Karpas-422 (cell line): ENCODE results near the gene FAR2. TPM values are rescaled to one million over a fixed set of nuclear protein-coding genes. Genes with fewer than 3 reads are reported as not detected.
"Not testable (repeated sequence)": the region's sequence is repeated elsewhere in the genome, so short reads cannot be mapped to it uniquely, and the experiment has no call there.

ENCODE experiments used
- DNase-seq: peaks from one replicate; pipeline ENCODE4 v3.0.0-alpha.2; 2015
- H2AFZ ChIP-seq: fragments of 200-600 bp; sonication (generic); 2 replicates; pipeline ENCODE4 v1.6.1; 2014; ENCODE audit warnings: antibody characterized with exemption, low read length, mixed read lengths
- H3K27ac ChIP-seq: fragments of 200-600 bp; sonication (generic); 2 replicates; pipeline ENCODE4 v1.5.1; 2014; ENCODE audit warnings: mild to moderate bottlenecking, low read length, moderate library complexity
- H3K27me3 ChIP-seq: fragments of 200-600 bp; sonication (generic); 2 replicates; pipeline ENCODE4 v1.6.1; 2014; ENCODE audit warnings: low read length, mixed read lengths
- H3K36me3 ChIP-seq: fragments of 200-600 bp; sonication (generic); 2 replicates; pipeline ENCODE4 v1.6.1; 2014; ENCODE audit warnings: low read length, mixed read lengths; ENCODE audit not compliant: insufficient read depth
- H3K4me1 ChIP-seq: fragments of 200-600 bp; sonication (generic); 2 replicates; pipeline ENCODE4 v1.6.1; 2014; ENCODE audit warnings: mild to moderate bottlenecking, low read length, mixed read lengths
- H3K4me2 ChIP-seq: fragments of 200-600 bp; sonication (generic); 2 replicates; pipeline ENCODE4 v1.6.1; 2014; ENCODE audit warnings: low read length, low read depth, mild to moderate bottlenecking; ENCODE audit not compliant: poor library complexity, severe bottlenecking
- H3K4me3 ChIP-seq: fragments of 200-600 bp; sonication (generic); 2 replicates; pipeline ENCODE4 v1.5.1; 2014; ENCODE audit warnings: mild to moderate bottlenecking, antibody characterized with exemption, low read length, mixed read lengths
- H3K79me2 ChIP-seq: fragments of 200-600 bp; sonication (generic); 2 replicates; pipeline ENCODE4 v1.6.1; 2014; ENCODE audit warnings: mild to moderate bottlenecking, low read length, mixed read lengths
- H3K9ac ChIP-seq: fragments of 200-600 bp; sonication (generic); 2 replicates; pipeline ENCODE4 v1.6.0; 2014; ENCODE audit warnings: low read length
- H3K9me2 ChIP-seq: fragments of 200-600 bp; sonication (generic), shearing (Covaris generic); replicated peaks from 2 replicates; pipeline ENCODE4 v1.6.0; 2014; ENCODE audit warnings: mild to moderate bottlenecking, low read length, moderate library complexity; ENCODE audit not compliant: insufficient read depth
- H3K9me3 ChIP-seq: fragments of 300-700, 200-600 bp; sonication (generic); 2 replicates; pipeline ENCODE4 v1.6.1; 2014; ENCODE audit warnings: low read length, mixed read lengths
- H4K20me1 ChIP-seq: fragments of 200-600 bp; sonication (generic); 2 replicates; pipeline ENCODE4 v1.6.1; 2014; ENCODE audit warnings: mild to moderate bottlenecking, antibody characterized with exemption, low read length, low read depth; ENCODE audit not compliant: insufficient read depth
- total RNA-seq: library from RNA; depleted of rRNA; stranded (reverse); fragments of >200 nt; shearing (Covaris generic); gene quantifications from 2 replicates; pipeline ENCODE4 v1.2.3, GENCODE V29; 2014; ENCODE audit warnings: low replicate concordance; rRNA removed

Gene FAR2
- total RNA-seq, 1 experiment from 2014 or later = not detected

- no peak overlapping the region for H3K4me2 ChIP-seq
- peaks cover 25% of the 10 kb centered on the region for H3K4me1 ChIP-seq
- H3K79me2 ChIP-seq = peaks cover 90% of the 10 kb centered on the region
- H2AFZ ChIP-seq = no peak overlapping the region
- H3K36me3 ChIP-seq = peaks cover 41% of the 10 kb centered on the region
- no peak overlapping the region for H3K4me3 ChIP-seq
- H3K27ac ChIP-seq = no peak overlapping the region
- no peak for DNase-seq
- no peaks in the 10 kb centered on the region for H3K9me2 ChIP-seq
- no peaks in the 10 kb centered on the region for H3K27me3 ChIP-seq
- no peak overlapping the region for H3K9ac ChIP-seq
- no peaks in the 10 kb centered on the region for H3K9me3 ChIP-seq
- peaks cover 2% of the 10 kb centered on the region; the same call in 1 of the 2 replicates for H4K20me1 ChIP-seq
Measured at GRCh38 chr12:29374913-29375312, 225.8 kb downstream of the FAR2 start.

DNA sequence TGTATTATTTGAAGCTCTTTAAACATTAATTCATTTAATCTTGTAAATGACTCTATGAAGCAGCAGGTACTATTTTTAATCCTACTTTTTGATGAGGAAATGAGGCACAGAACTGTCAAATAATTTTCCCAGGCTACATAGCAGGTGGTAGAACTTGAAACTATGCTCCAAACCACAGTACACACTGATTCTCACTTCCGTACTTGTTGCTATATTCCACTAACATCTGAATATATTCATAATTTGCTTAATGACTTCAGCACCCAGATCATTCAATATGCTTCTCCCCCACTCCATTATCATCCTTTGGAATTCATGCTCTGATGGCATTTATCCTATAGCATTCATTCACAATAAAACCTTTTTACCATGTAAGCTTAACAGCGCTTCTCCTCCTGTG, 227.0 kb downstream of the FAR2 start:
- Histone ChIP-seq H3K36me3 (peaks cover 30% of the 10 kb centered on the region), H3K27me3 (no peaks in the 10 kb centered on the region), H3K9ac (no peak overlapping the region), H2AFZ (no peak overlapping the region), H3K79me2 (peaks cover 95% of the 10 kb centered on the region), H3K4me3 (no peak overlapping the region), H3K27ac (no peak overlapping the region), H3K4me2 (no peak overlapping the region), H3K9me2 (no peaks in the 10 kb centered on the region), H3K4me1 (peaks cover 28% of the 10 kb centered on the region), H4K20me1 (peaks cover 6% of the 10 kb centered on the region), H3K9me3 (no peaks in the 10 kb centered on the region)
- DNase-seq = no peak

- no peaks in the 10 kb centered on the region for H3K9me3 ChIP-seq
- peaks cover 32% of the 10 kb centered on the region for H3K4me1 ChIP-seq
- peaks cover 27% of the 10 kb centered on the region for H3K36me3 ChIP-seq
- peak within 1 kb of the TSS; percentile 98 for H3K9ac ChIP-seq
- peak within 1 kb of the TSS; percentile 98 for H3K4me3 ChIP-seq
- H3K79me2 ChIP-seq = peaks cover 51% of the 10 kb centered on the region
- peak; percentile 99 for DNase-seq
- no peaks in the 10 kb centered on the region for H3K9me2 ChIP-seq
- H3K27me3 ChIP-seq = no peaks in the 10 kb centered on the region
- H3K27ac ChIP-seq = peak within 1 kb of the TSS; percentile 82
- H4K20me1 ChIP-seq = peaks cover 6% of the 10 kb centered on the region
- peak within 1 kb of the TSS; percentile 97 for H2AFZ ChIP-seq
- H3K4me2 ChIP-seq = peak within 1 kb of the TSS; percentile 98
Measured at GRCh38 chr12:29380536-29381523, 231.8 kb downstream of the FAR2 start, which contains the start of gene ERGIC2. TSS of gene ERGIC2 (minus strand) at chr12:29381172. CDS start at chr12:29371633, 9,539 bp downstream.

- Histone ChIP-seq H3K36me3 (peaks cover 16% of the 10 kb centered on the region), H3K4me1 (peaks cover 27% of the 10 kb centered on the region), H3K27me3 (no peaks in the 10 kb centered on the region), H4K20me1 (peaks cover 6% of the 10 kb centered on the region), H3K9me2 (no peaks in the 10 kb centered on the region), H3K9me3 (no peaks in the 10 kb centered on the region), H3K27ac (no peak overlapping the region), H3K4me2 (peak overlapping the region; percentile 98), H2AFZ (peak overlapping the region; percentile 97; the same call in 1 of the 2 replicates), H3K9ac (no peak overlapping the region), H3K4me3 (no peak overlapping the region), H3K79me2 (peaks cover 37% of the 10 kb centered on the region)
- no peak for DNase-seq
Measured at GRCh38 chr12:29382251-29382650, 233.2 kb downstream of the FAR2 start.

DNA sequence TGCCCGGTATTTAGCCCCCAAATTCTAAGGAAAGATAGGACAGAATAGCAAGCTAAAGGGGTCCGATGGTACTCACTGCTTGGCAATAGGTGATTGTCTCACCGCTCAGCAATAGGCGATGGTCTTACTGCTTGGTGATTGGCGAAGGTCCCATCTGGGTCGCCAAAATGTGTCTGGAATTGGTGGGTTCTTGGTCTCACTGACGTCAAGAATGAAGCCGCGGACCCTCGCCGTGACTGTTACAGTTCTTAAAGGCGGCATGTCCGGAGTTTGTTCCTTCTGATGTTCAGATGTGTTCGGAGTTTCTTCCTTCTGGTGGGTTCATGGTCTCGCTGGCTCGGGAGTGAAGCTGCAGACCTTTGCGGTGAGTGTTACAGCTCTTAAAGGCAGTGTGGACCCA, 236.1 kb downstream of the FAR2 start:
- not testable (repeated sequence) for H3K4me2 ChIP-seq, H2AFZ ChIP-seq, H3K27me3 ChIP-seq

More for the DNA sequence above, 236.1 kb downstream of the FAR2 start:
- H3K9me2 ChIP-seq, H3K9me3 ChIP-seq, H3K36me3 ChIP-seq, H3K27ac ChIP-seq, DNase-seq, H3K9ac ChIP-seq, H3K79me2 ChIP-seq, H3K4me1 ChIP-seq, H4K20me1 ChIP-seq, H3K4me3 ChIP-seq: not testable (repeated sequence)

Other genes with a start within 250 kb of the FAR2 start
- gene ERGIC2, start 231.9 kb downstream of the FAR2 start, total RNA-seq = 43.9 and 99.3 TPM in 2 replicates